Measurements from ENCODE around the gene HOXD13. TPM values are rescaled to one million over a fixed set of nuclear protein-coding genes. Genes with fewer than 3 reads are reported as not detected.

The HOXD13 gene
- total and polyA plus RNA-seq, 2 experiments from 2014 or later, result not detected

- peak; percentile 27 for DNase-seq (ENCODE audit: low spot score)
- H3K27ac Mint-ChIP-seq, result no peak overlapping the region
- H3K4me3 ChIP-seq, result peak overlapping the region; percentile 56
Observed at GRCh38 chr2:176067589-176068418, 24.7 kb upstream of the HOXD13 start.

More at GRCh38 chr2:176067589-176068418, 24.7 kb upstream of the HOXD13 start:
- peaks cover 25% of the 10 kb centered on the region for H3K4me1 Mint-ChIP-seq
- H3K9me2 ChIP-seq (ENCODE audit: insufficient read depth), result no peaks in the 10 kb centered on the region
- H3K27ac ChIP-seq (ENCODE audit: low read depth), result no peak overlapping the region
- no peaks in the 10 kb centered on the region; the same call in 1 of the 2 replicates for H3K36me3 ChIP-seq (ENCODE audit: insufficient read depth)
- peaks cover 24% of the 10 kb centered on the region for H3K4me1 ChIP-seq (ENCODE audit: insufficient read depth)
- peak overlapping the region; percentile 62 for H3K4me3 Mint-ChIP-seq
- TF ChIP-seq EZH2 (IDR thresholded peaks at IDR 0.05; ENCODE audit: low read depth, unreplicated experiment) (peak; percentile 71), EZH2phosphoT487 (IDR thresholded peaks at IDR 0.05; ENCODE audit: unreplicated experiment) (peak; percentile 27), JUNB (IDR thresholded peaks at IDR 0.05; ENCODE audit: unreplicated experiment) (no peak), ETS1 (IDR thresholded peaks at IDR 0.05) (no peak), REST (IDR thresholded peaks at IDR 0.05; ENCODE audit: unreplicated experiment) (no peak), ZNF331 (CRISPR knock-in tag; IDR thresholded peaks at IDR 0.05; ENCODE audit: low read depth) (no peak), POLR2AphosphoS5 (IDR thresholded peaks at IDR 0.05; ENCODE audit: low read depth) (no peak)
- H3K27me3 ChIP-seq (ENCODE audit: insufficient read depth), result peaks cover 100% of the 10 kb centered on the region
- ATAC-seq, result peak; percentile 28
- H2AFZ ChIP-seq, result peak overlapping the region; percentile 84
- no peaks in the 10 kb centered on the region for H3K79me2 ChIP-seq (replicated peaks; ENCODE audit: insufficient read depth)
- peaks cover 12% of the 10 kb centered on the region for H4K20me1 ChIP-seq (replicated peaks; ENCODE audit: insufficient read depth)
- H3K4me2 ChIP-seq, result peak overlapping the region; percentile 89
- no peaks in the 10 kb centered on the region for H3K9me3 Mint-ChIP-seq
- no peaks in the 10 kb centered on the region; the same call in 2 of the 3 replicates for H3K36me3 Mint-ChIP-seq (ENCODE audit: low read depth)
- H3K27me3 Mint-ChIP-seq (ENCODE audit: insufficient read depth, low read depth, poor library complexity), result peaks cover 90% of the 10 kb centered on the region
- H3F3A ChIP-seq (replicated peaks; ENCODE audit: low read depth), result peaks cover 6% of the 10 kb centered on the region; the same call in 1 of the 2 replicates
